IPS DF 19.7 (cell line): ENCODE measurements around the gene TOMM34.

Experiments used
- DNase-seq: peaks from one replicate; pipeline ENCODE4 v3.0.0-alpha.2; 2013; ENCODE audit warnings: low read depth, low spot score

TOMM34 gene

DNA sequence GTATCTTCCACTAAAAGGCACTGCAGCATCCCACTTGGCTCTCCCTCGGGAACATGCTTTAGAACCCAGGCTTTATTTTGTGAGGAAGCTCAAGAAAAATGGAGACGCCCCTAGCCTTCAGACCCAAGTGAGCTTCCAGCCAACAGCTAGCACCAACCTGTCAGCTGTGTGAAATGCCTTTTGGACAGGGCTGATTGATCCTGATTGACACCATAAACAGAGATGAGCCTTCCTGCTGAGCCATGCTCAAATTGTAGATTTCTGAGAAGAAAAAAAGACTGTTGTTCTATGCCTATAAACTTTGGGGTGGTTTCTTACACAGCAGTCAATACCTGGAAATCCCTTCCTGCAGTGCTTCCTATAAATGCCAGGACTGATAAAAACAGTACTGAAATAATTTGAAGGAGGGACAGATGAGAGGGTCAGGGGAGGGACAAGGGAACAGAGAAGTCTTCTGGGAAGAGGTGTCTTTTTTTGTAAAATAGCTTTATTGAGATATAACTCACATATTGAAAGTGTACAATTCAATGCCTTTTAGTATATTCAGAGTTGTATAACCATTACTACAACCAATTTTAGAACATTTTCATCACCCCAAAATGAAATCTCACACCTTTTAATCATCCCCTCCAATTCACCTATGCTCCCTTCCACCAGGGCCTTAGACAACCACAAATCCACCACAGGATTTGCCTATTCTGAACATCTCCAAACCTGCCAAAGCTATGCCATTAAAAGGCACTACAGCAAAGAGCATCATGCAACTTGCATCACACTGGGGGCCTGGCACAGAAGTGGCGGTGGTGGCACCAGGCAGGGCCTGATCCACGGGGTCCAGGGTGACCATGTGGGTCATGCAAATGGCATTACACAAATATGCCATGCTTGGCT is 3.4 kb upstream of the TOMM34 start:
- DNase-seq: no peak

DNA sequence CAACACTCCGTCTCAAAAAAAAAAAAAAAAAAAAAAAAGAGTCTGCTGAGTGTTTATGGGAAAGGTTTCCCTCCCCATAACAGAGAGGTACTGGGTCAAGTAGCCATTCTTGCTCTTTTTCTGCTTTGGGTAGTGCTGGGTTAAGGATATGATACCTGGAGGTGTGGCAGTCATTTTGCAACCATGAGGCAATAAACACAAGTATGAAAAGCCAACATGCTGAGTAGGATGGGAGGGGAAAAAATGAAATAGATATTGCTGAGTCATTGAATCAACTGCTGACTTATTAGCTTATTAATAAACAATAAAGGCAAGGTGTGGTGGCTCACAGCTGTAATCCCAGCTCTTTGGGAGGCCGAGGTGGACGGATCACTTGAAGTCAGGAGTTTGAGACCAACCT is 2.3 kb upstream of the TOMM34 start:
- no peak for DNase-seq

DNA sequence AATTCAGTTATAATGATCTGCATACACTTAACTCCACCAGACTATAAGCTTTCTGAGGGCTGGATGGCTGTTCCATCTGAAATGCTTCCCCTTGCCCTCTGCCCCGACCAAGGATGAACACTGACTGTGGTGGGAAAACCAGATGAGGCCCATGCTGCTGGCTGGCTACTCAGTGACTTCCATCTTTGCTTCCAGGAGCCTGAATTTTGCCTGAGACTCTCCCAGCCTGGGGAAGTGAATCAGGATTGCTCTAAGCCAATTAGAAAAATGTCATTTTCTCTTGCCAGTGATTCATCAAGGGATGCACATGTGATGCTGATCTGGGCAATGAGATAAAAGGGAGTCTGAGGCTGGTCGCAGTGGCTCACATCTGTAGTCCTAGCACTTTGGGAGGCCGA is 1.7 kb upstream of the TOMM34 start:
- no peak for DNase-seq

DNA sequence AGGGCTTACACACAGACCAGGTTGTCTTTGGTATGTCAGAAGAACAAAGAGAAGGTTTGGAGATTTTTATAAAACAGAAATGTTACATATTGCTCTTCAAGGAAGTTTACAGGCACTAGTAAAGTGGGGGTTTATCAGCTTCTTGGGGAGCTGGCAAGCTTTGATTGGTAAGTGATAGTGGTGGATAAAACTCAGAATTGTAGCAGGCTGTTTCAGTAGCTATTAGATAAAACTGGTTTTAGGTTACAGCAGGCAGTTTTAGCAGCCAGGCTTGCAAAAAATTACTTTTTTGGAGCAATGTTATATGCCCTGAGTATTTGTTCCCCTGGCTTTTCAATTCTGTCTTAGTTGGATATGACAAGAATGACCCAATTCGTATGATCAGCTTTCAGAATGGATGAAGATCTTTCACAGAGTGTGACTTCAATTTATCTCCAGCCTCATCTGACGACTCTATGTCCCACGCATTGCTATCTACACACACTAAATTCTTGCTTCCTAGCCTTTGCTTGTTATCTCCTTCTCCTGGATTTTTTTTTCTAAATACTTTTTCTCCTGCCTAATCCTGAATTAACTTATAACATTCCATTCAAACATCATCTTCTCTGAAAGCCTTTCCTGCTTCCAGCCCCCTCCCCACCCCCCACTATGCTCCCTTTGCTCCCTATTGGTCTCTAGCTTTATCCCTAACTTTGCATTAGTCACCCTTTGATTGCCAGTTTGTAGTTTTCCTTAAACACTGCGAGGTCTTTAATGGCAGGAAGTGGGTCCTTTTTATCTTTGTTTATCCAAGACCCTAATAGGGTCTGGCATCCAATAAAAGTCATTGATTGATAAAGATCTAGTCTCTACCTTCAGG is 1.0 kb upstream of the TOMM34 start:
- DNase-seq: no peak

DNA sequence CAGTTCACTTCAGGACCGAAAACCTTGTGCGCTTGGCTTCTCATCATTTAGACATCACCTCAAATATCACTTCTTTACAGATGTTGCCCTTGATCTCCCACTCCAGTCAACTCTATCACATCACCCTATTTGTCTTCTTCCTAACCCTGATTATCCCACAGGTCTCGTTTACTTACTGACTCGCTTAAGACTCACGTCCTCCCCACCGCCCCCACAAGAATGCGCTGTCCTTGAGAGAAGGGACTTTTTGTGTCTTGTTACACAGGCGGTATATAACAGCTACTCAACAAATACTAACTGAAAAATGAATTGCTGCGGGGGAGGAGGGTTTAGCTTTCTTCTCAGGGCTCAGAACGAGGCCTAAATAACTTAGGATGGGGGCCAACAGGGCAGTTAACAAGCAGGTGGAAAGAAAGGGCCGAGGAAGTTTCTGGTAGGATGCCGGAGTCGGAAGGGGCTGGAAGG is 527 bp downstream of the TOMM34 start:
- no peak for DNase-seq

DNA sequence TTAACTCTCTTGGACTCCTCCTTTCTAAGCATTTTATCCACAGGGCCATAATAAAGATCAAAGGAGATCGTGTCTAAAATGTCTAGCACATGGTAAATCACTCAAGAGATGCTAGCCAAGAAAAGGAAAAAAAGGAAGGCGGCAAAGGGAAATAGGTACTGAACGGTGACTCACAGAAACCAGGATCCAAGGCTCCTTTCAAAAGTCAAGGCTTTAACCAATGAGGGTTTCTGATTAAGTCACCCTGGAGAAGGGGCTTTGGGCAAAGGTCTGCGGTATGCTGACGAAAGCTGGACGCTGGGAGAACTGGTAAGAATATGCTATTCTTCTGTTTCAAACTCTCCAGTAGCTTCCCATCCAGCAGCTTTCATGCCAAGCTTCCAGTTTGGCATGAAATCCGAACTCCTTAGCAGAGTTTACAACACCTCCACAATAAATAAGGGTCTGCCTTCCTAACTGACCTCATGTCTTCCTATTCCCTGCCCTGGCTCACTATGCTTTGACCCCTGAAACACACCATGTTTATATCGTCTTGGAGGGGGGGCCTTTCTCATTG is 1.0 kb downstream of the TOMM34 start:
- DNase-seq: no peak

DNA sequence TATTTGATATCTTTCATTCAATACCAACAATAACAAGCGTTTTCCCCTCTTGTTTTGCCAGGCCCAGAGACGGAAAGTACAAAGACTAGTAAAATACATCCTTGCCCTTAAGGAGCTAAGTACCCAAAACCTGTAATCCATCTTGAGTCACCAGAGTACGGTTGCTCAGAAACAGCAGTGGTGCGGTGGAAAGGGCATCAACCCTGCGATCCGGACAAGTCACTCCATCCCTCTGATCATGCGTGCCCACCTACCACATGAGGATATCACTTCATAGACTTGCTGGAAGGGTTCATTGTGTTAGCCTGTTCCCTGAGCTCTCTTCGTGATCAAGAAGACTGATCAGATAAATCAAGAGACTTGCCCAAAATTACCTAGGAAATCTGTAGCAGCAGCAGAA is 1.9 kb downstream of the TOMM34 start:
- no peak for DNase-seq

DNA sequence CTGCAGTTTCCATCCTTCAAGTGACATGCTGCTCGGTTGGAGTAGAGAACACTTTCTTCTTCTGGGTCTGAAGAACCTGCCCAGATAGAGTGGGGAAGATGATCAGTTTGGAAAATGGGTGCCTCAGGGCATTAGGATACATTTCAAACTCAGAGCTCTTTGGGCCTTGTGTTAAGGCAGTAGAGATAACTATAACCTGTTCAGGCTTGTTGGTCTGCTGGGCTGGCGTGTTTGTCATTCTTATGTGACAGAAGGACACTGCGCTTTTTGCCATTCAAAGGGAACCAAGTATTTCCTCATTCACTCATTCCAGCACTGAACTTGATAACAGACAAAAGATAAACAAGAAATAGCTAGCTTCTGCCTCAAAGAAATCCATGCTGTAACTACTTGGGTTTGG is 3.8 kb downstream of the TOMM34 start:
- DNase-seq: no peak

DNA sequence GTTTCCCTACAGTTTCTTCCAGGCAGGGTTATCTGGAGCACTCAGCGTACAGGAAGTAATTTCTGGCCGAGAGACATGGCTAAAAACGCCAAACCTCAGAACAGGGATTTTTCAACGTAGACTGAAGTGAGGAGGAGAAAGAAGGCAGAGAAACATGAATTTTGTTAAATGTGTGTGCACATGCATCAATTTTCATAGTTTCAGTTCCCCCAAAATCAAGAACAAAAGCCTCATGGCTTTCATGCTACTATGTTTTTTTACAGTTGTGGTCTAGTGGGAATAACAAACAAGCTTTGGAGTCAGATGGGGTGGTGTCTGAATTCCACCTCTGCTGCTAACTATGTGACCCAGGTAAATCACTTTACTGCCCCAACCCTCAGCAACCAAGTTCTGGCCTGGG is 4.9 kb downstream of the TOMM34 start:
- DNase-seq: no peak

DNA sequence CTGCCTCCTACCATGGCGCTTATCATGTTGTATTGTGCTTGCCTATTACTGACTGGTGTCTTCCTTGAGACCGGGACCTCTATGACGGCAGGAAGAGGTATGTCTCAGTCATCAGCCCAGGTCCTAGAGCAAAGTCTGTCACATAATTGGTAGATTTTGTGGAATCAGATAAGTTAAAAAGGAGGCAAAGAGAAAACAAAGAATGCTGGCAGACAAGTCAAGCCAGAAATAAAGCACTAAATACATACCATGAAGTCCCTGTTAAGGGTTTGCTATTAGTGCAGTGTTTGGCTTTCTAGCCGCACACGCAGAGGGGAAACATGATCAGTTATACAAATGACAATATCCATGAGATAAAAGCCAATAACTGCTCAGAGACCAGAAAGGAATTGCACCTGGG is 6.0 kb downstream of the TOMM34 start:
- no peak for DNase-seq

DNA sequence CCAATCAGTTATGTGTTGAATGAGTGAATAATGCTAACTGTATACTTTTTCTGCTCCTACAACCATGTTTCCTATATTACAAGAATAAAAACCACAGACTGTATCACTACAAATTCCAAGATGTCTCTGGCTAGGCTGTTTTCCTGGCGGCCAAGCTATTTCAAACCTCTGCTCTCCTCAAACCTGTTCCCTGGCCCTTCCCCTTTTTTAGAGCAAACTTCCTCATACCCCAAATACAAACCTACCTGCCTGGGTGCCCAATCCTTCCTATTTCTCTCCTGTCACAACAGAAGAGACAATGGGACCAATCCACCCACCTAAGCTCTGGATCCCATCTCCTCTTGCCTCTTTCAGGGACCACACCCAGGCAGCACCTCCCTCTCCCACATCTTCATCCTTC is 7.5 kb downstream of the TOMM34 start:
- no peak for DNase-seq

DNA sequence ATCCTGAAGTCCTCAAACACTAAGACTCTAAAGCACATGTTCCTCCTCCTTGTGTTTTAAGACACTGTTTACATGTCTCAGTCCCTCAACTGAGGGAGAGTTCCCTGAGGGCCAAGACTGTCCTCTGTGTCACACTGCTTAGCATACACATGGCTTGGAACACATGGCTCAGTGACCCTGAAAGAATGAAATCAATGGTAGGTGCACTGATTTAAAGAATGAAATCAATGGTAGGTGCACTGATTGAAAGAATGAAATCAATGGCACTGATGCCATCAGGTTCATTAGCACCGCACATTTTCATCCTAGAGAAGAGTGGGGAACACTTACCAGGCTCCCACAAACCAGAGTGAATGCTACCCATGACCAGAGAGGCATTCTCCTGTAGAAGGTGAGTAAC is 9.8 kb downstream of the TOMM34 start:
- DNase-seq: no peak

DNA sequence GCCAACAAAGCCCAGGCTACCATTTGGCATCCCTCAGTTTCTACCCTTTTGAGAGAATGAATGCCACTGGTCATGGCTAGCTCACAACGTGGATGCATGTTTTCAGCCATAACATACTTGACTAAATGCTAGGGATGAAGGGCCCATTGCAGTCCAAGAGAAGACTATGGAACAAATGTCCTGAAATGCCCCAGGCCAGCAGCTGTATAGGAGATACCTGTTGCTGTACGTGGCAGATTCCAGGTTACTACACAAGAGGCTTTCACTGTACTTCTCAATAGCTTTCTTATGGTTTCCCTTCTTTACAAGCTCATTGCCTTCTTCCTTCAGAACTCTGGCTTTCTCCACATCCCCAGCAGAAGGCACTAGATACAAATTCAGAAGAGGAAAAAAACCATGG is 11.7 kb downstream of the TOMM34 start:
- no peak for DNase-seq

DNA sequence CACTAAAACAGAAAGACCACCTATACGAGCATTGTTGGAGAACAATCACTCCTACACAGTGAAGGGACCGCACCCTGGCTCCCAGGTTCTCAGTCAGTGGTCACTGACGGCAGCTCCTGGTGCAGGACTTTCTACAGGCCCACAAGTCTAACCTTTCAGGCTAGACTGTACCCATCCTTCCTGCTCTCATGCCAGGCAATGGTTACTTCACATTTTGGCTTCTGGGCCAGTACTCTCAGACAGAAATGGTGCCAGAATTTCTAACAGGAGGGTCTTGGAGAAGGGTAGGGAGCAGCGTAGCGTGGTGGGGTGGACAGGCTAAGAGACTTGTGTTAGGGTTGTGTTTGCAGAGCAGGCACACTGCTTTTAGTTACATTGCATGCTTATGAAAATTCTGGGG is 12.1 kb downstream of the TOMM34 start:
- DNase-seq: no peak

DNA sequence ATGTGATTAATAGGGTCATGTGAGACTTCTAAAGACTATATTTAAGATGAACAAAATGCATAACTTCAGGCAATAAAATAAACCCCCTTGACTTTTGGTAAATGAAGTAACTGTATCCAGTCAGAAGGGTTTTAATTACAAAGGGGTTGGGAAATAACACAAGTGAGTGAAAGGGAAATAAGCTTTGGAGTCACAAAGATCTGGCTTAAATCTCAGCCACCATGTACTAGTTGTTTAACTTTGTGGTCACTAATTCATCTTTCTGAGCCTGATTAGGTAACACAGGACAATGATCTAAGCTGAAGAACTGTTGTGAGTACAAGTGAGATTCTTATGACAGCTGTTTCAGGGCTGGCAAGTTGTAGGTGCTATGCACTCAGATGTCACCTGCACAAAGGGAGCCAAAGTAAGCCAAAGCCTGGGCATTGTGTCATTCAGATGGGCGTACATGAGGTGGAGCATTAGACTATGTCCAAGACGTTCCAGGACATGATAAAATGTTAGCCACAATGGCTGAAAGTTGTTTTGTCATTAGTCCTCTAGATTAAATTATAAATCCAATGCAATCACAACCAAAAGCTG is 13.8 kb downstream of the TOMM34 start:
- no peak for DNase-seq

DNA sequence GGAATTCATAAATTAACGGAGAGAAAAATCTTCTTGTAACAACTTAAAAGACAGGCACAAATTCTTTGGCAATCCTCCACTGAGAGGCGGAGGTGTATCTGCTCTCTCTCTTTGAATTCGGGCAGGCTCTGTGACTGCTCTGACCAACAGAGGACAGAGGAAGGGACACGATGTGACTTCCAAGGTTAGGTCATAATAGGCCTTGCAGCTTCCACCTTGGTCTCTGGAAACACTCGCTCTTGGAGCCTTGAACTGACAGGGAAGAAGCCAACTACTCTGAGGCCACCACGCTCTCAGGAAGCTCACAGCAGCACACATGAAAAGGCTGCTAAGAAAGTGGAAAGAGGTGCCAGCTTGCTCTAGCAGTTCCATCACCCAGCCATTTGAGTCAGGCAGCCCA is 14.9 kb downstream of the TOMM34 start:
- DNase-seq: no peak

DNA sequence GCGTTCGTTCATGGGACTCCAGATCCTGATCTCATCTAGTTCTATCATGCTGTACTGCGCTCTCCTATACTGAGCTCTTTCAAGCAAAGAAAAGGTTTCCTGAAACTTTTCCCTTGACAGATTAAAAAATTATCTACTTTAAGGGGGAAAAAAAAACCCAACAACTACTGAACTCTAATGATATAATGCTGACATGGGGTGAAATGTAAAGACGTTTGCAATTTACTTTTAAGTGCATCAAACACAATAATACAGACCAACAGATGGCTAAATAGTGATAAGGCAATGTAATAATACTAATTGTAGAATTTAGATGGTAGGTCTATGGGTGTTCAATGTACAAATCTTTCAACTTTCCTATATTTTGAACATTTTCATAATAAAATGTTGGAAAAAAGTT is 16.4 kb downstream of the TOMM34 start:
- DNase-seq: no peak

DNA sequence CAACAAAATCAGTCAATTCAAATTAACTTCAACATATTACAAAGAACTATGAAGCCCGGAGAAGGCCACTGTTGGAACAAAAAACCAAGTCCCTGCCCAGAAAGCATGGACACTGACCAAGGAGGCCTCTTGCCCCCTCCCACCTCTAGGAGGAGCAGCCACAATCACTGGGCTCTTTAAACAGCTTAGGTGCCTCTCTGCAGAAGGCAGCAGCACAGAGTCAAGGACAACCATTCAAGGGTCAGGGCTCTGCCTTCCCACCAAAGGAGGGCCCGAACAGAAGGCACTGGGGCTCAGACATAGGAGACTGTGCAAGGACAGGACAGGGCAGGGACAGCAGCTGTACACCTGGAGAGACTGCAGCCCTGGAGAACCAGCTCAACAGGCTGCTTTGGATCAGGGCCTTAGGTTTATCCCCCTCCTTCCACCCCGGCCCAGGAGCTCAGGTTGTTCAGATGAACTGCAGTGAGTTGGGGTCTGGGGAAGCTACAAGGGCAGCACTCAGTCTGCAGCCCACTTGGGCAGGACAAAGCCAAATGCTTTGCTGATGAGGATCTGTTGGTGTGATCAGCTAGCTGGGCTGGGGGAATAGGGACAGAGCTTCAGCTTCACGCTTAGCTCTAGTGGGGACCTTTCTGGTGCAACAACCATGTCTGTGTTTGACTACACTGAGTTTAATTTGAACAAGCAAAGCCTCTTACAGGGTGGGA is 17.8 kb downstream of the TOMM34 start:
- no peak for DNase-seq

DNA sequence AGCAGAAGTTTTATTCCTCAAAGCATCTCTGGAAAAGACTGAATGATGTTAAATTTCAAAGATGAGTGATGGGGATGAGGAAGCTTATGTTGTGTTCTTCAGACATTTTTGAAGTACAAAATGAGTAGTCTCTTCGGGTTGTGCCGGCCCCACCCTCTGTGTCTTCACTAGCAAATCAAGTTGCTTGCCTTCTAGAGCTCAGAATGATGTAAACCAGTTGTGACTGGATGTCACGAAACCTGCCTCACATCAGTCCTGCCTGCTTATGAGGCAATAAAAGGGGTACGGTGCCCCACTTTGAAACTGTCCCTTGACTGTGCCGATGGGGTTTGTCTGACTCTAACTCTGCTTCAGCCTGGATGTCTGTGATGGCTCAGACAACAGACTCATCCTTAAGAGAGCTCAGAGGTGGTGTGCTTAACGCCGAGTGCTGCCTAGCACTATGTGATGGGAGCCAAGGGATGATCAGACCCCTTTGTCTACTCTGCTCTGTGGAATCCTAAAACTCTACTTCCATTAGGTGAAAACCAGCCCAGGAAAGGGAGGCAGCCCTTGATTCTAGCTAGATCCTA is 19.0 kb downstream of the TOMM34 start:
- no peak for DNase-seq

DNA sequence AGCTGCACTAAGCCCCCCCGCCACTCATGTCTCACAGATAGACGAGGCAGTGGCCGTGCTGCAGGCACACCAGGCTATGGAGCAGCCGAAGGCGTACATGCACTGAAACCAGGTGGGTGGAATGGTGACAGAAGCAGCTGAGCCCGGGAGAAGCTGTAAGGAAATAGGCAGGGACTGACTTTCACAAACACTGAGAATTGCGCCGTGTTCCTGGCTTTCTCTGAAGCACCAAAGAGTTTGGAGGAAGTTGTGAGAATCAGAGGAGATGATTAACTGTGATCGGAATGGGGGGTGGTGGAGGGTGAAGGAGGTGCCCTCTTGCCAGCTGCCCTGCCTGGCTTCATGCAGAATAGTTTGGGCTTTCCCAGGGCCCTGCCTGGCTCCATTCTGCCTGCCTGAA is 21.6 kb downstream of the TOMM34 start:
- no peak for DNase-seq

DNA sequence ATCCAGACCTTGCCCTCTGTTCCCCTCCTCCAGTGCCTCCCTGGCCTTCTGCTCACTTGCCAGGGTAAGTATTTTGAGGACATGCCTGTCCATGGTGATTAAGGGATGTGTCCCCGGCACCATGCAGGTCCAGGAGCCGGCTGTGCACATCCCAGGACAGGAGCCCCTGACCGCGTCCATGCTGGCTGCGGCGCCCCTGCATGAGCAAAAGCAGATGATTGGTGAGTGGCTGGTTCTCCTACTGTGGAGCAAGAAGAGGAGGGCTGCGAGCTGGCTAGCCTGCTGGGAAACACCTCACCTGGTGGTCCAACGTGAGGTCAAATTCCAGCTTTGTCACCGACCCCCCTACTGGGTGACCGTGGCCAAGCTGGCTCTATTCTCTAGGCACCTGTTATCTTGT is 23.7 kb downstream of the TOMM34 start:
- DNase-seq: no peak
